ENCODE data around the gene PPIF.

Gene PPIF

GRCh38 chr10:79380125-79380945 is 33.1 kb downstream of the PPIF start:
- no peak for ATAC-seq
- TF ChIP-seq RARB (CRISPR knock-in tag; IDR thresholded peaks at IDR 0.05): no peak
- TF ChIP-seq CSDC2 (CRISPR knock-in tag; IDR thresholded peaks at IDR 0.05): no peak
- no peak for TF ChIP-seq ESRRG (CRISPR knock-in tag; IDR thresholded peaks at IDR 0.05)
- TF ChIP-seq ZNF565 (CRISPR knock-in tag; conservative IDR thresholded peaks at IDR 0.05; ENCODE audit: low read depth): no peak

DNA sequence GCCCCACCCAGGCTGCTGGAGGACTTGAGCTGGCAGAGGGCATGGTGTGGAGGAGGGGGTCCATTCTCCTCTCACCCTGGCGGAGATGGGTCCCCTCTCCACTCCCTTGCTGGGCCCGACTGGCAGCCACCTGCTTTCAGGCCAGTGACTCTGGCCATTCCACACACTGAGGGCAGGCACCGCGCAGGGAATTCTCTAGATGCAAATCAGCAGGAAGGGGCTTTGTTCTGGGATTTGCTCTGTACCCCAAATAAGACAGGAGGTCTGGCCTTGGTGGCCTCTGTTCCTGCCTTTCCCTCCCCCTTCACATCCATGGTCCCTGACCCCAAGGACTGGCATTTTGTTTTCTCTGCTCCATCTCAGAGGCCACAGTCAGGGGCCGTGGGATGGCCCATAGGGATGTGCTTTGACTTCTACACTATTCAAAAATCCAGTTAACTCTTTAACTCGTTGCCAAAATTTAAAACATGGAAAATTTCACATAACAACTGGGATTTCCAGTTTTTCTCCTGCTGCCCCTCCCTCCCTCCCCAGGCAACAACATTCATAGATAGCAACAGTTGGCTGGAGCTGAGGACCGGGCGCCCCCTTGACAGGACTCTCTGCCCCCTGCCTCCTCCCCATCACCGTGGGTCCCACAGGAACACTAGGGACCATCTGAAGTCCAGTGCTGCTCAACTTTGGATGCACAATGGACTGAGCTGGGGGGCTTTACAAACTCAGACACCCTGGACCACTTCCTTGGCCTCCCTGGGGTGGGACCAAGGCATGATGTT is 33.9 kb downstream of the PPIF start:
- no peak for ATAC-seq
- TF ChIP-seq CSDC2 (CRISPR knock-in tag; IDR thresholded peaks at IDR 0.05) (no peak), ZC3H10 (CRISPR knock-in tag; IDR thresholded peaks at IDR 0.05) (no peak), ZNF8 (CRISPR knock-in tag; IDR thresholded peaks at IDR 0.05) (no peak), ESRRG (CRISPR knock-in tag; IDR thresholded peaks at IDR 0.05) (no peak), ZFP30 (CRISPR knock-in tag; IDR thresholded peaks at IDR 0.05) (no peak), OSR1 (CRISPR knock-in tag; IDR thresholded peaks at IDR 0.05) (no peak), TOX (CRISPR knock-in tag; IDR thresholded peaks at IDR 0.05; ENCODE audit: borderline replicate concordance) (no peak)
- TF ChIP-seq, protein P1, sequence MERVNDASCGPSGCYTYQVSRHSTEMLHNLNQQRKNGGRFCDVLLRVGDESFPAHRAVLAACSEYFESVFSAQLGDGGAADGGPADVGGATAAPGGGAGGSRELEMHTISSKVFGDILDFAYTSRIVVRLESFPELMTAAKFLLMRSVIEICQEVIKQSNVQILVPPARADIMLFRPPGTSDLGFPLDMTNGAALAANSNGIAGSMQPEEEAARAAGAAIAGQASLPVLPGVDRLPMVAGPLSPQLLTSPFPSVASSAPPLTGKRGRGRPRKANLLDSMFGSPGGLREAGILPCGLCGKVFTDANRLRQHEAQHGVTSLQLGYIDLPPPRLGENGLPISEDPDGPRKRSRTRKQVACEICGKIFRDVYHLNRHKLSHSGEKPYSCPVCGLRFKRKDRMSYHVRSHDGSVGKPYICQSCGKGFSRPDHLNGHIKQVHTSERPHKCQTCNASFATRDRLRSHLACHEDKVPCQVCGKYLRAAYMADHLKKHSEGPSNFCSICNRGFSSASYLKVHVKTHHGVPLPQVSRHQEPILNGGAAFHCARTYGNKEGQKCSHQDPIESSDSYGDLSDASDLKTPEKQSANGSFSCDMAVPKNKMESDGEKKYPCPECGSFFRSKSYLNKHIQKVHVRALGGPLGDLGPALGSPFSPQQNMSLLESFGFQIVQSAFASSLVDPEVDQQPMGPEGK (CRISPR knock-in tag; IDR thresholded peaks at IDR 0.05; ENCODE audit: borderline replicate concordance): no peak

DNA sequence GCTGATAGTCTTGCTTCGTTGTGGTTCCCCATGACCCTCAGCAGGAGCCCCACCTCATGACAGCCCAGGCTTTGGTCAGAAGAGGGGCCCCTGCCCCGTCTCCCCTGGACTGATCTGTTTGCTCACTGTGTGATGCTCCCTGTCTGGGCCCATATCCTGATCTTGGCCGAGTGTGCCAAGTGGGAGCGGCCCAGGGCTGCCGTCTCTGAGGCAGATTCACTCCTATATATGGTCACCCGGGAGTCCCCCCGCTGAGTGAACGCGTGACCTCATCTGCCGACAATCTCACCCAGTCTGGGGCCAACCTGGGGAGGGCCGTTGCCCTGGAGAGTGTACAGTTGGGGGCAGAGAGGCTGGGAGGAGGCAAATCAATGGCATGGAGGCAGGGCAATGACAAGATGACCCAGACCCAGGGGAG is 34.5 kb downstream of the PPIF start:
- peak; percentile 92 for ATAC-seq
- TF ChIP-seq ZC3H10 (CRISPR knock-in tag; IDR thresholded peaks at IDR 0.05): no peak
- TF ChIP-seq, protein P1 (CRISPR knock-in tag; IDR thresholded peaks at IDR 0.05; ENCODE audit: borderline replicate concordance): peak; percentile 76; the same call in 1 of the 2 replicates
- TF ChIP-seq ESRRG (CRISPR knock-in tag; IDR thresholded peaks at IDR 0.05): no peak
- TF ChIP-seq BACH2 (CRISPR knock-in tag; IDR thresholded peaks at IDR 0.05; ENCODE audit: borderline replicate concordance): no peak
- no peak for TF ChIP-seq TOX (CRISPR knock-in tag; IDR thresholded peaks at IDR 0.05; ENCODE audit: borderline replicate concordance)
- no peak for TF ChIP-seq POU6F1 (CRISPR knock-in tag; IDR thresholded peaks at IDR 0.05; ENCODE audit: borderline replicate concordance, low read depth)
- TF ChIP-seq ZNF8 (CRISPR knock-in tag; IDR thresholded peaks at IDR 0.05): no peak

GRCh38 chr10:79382491-79382941 is 35.2 kb downstream of the PPIF start:
- TF ChIP-seq OSR1 (CRISPR knock-in tag; IDR thresholded peaks at IDR 0.05): no peak
- no peak for TF ChIP-seq PPARA (CRISPR knock-in tag; IDR thresholded peaks at IDR 0.05; ENCODE audit: borderline replicate concordance)
- no peak for ATAC-seq

GRCh38 chr10:79383974-79384606 is 36.8 kb downstream of the PPIF start:
- ATAC-seq: no peak
- TF ChIP-seq, protein P2, sequence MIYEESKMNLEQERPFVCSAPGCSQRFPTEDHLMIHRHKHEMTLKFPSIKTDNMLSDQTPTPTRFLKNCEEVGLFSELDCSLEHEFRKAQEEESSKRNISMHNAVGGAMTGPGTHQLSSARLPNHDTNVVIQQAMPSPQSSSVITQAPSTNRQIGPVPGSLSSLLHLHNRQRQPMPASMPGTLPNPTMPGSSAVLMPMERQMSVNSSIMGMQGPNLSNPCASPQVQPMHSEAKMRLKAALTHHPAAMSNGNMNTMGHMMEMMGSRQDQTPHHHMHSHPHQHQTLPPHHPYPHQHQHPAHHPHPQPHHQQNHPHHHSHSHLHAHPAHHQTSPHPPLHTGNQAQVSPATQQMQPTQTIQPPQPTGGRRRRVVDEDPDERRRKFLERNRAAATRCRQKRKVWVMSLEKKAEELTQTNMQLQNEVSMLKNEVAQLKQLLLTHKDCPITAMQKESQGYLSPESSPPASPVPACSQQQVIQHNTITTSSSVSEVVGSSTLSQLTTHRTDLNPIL (CRISPR knock-in tag; IDR thresholded peaks at IDR 0.05; ENCODE audit: low read depth): no peak
- TF ChIP-seq GLIS3 (CRISPR knock-in tag; IDR thresholded peaks at IDR 0.05) (no peak), ESRRG (CRISPR knock-in tag; IDR thresholded peaks at IDR 0.05) (no peak), ISL1 (CRISPR knock-in tag; IDR thresholded peaks at IDR 0.05) (no peak), BACH2 (CRISPR knock-in tag; IDR thresholded peaks at IDR 0.05; ENCODE audit: borderline replicate concordance) (no peak), CSDC2 (CRISPR knock-in tag; IDR thresholded peaks at IDR 0.05) (no peak)
- TF ChIP-seq, protein P1 (CRISPR knock-in tag; IDR thresholded peaks at IDR 0.05; ENCODE audit: borderline replicate concordance): no peak
